Esophagus muscularis mucosa (tissue), 4 donors: ENCODE results near the gene RHCG. TPM values are rescaled to one million over a fixed set of nuclear protein-coding genes. Genes with fewer than 3 reads are reported as not detected.

ENCODE experiments used
- DNase-seq: peaks from one replicate; pipeline ENCODE4 v3.0.0-alpha.2; 2017; ENCODE audit errors: extremely low spot score
- H3K27ac ChIP-seq, 4 donors: fragments of 200-600 bp; sonication (generic); replicated peaks in 1 of 4; 1 replicate in 3 of 4; 2 replicates in 1 of 4; pipeline ENCODE4 v1.5.1; 2016 to 2019; ENCODE audit warnings: mild to moderate bottlenecking in 1 of 4
- H3K27me3 ChIP-seq, 4 donors: fragments of 200-600 bp; sonication (generic); one replicate each; pipeline versions ENCODE4 v1.5.1 to v1.6.0; 2016 to 2019
- H3K36me3 ChIP-seq, 4 donors: fragments of 200-600 bp; sonication (generic); one replicate each; pipeline ENCODE4 v1.5.1; 2016 to 2019
- H3K4me1 ChIP-seq, 4 donors: fragments of 200-600 bp; sonication (generic); one replicate each; pipeline ENCODE4 v1.5.1; 2016 to 2019
- H3K4me3 ChIP-seq, 4 donors: fragments of 200-600 bp; sonication (generic); 1 replicate in 2 of 4; 2 replicates in 2 of 4; pipeline ENCODE4 v1.5.1; 2016 to 2019; ENCODE audit warnings: mild to moderate bottlenecking in 4 of 4, moderate library complexity in 1 of 4
- H3K9me3 ChIP-seq, 4 donors: fragments of 200-600 bp; sonication (generic); 1 replicate in 3 of 4; 2 replicates in 1 of 4; pipeline ENCODE4 v1.5.1; 2016 to 2019
- EP300 ChIP-seq: sonication (generic); formaldehyde crosslinking; IDR thresholded peaks from one replicate; pipeline ENCODE4 v1.6.1; 2017; ENCODE audit warnings: antibody characterized with exemption
- POLR2A ChIP-seq: fragments of 450-650 bp; IDR thresholded peaks from one replicate; pipeline ENCODE4 v1.6.1; 2017; ENCODE audit warnings: antibody characterized with exemption, moderate library complexity, mild to moderate bottlenecking, low read depth
- POLR2AphosphoS5 ChIP-seq, 2 donors: sonication (generic); formaldehyde crosslinking; IDR thresholded peaks; one replicate each; pipeline ENCODE4 v1.6.1; 2017; ENCODE audit warnings: antibody characterized with exemption in 2 of 2
- WGBS: methylation state at CpG from one replicate; pipeline ENCODE4 v1.1.5; 2018; 5-methylcytosine and 5-hydroxymethylcytosine counted together
- intact Hi-C: fragments of 100-400 bp; cut with DNase I; formaldehyde crosslinking; loops from one replicate; pipeline ENCODE4 v1.15.1; 2023
- total RNA-seq, 4 donors: library from RNA; depleted of rRNA; stranded (reverse); fragments of >200 nt; gene quantifications; one replicate each; pipeline versions ENCODE4 v1.1.0 to v1.2.1, GENCODE V29; 2016
- TF ChIP-seq, protein P1 (sequence below), 3 experiments: fragments of 200-600 bp in 2 of 3; fragments of 450-650 bp in 1 of 3; sonication (generic) in 2 of 3; IDR thresholded peaks; one replicate each; pipeline ENCODE4 v1.5.1; 2017 to 2019; ENCODE audit warnings: antibody characterized with exemption in 3 of 3, mild to moderate bottlenecking in 2 of 3, moderate library complexity in 1 of 3

Gene RHCG
- total RNA-seq, 4 donors from 2014 or later = 1.2 TPM; not detected in 3

DNA sequence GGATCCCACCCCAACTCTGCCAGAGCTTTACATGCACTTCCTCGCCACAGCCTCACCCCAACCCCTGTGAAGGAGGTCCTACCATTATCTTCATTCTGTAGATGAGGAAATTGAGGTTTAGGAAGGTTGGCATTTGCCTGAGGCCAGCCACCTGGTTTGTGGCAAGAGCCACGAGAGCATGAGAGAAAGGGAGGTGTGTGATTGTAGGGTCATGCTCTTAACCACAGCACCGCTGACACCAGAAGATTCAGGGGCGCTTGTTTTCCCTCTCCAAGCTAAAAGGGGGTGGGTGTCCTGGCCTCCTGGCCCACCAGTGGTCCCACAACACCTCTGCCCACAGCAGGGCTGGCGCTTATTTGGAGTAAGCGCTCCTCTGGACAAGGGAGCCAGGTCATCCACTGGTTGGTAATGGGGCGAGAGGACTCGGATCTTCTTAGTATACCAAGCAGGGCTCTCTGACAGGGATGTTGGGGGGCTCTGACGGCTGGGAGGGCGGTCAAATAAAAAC, 691 bp downstream of the RHCG start:
- Histone ChIP-seq H3K27me3 (peaks cover 0 to 84% (median 23%) of the 10 kb centered on the region in 4 donors), H3K4me3 (peak overlapping the region in 1 of 4 donors; percentile 34), H3K4me1 (peaks cover 3 to 13% (median 8%) of the 10 kb centered on the region in 4 donors), H3K9me3 (no peaks in the 10 kb centered on the region), H3K36me3 (no peaks in the 10 kb centered on the region), H3K27ac (no peak overlapping the region)
- intact Hi-C loops = no loop called here
- DNase-seq = no peak
- WGBS = 76% methylated on average over 6 of the region's 10 CpGs
- TF ChIP-seq POLR2A (no peak), POLR2AphosphoS5 (IDR thresholded peaks at IDR 0.05) (no peak), EP300 (no peak)
- TF ChIP-seq, protein P1, sequence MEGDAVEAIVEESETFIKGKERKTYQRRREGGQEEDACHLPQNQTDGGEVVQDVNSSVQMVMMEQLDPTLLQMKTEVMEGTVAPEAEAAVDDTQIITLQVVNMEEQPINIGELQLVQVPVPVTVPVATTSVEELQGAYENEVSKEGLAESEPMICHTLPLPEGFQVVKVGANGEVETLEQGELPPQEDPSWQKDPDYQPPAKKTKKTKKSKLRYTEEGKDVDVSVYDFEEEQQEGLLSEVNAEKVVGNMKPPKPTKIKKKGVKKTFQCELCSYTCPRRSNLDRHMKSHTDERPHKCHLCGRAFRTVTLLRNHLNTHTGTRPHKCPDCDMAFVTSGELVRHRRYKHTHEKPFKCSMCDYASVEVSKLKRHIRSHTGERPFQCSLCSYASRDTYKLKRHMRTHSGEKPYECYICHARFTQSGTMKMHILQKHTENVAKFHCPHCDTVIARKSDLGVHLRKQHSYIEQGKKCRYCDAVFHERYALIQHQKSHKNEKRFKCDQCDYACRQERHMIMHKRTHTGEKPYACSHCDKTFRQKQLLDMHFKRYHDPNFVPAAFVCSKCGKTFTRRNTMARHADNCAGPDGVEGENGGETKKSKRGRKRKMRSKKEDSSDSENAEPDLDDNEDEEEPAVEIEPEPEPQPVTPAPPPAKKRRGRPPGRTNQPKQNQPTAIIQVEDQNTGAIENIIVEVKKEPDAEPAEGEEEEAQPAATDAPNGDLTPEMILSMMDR (IDR thresholded peaks at IDR 0.05) = no peak

DNA sequence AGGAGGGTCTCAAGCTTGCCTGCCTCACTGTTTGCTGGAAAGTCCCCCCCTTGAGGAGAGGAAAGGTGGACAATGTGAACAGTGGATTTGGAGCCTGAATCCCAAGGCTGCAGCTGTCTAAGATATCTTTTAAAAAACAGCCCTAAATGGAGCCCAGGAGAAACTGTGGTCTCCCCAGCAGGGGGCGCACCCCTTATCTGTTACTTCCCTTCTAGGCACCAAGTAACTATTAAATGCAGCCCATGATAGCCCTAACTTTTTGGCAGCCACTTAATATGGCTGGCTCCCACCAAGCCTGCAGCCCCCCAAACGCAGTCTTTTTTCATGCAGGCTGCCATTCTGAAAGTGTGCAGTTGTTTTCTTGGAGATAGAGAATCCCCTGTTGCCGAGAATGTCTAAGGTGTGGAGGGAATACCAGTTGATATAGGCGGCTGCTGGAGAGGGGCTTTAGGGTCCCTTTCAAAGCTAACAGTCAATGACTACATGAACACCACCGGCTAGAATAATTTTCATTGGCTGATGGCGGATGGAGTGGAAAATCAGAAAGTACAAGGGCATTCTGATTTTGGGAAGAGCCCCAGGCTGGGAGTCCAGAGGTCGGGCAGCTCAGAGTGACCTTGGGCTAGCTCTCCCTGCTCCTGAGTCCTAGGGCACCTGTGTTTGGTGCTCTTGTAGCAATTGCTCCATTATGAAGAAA, 1.3 kb downstream of the RHCG start:
- WGBS = 82% methylated on average over 7 of the region's 7 CpGs
- intact Hi-C loops = no loop called here
- DNase-seq = no peak
- Histone ChIP-seq H3K27me3 (peaks cover 0 to 85% (median 23%) of the 10 kb centered on the region in 4 donors), H3K36me3 (no peaks in the 10 kb centered on the region), H3K9me3 (no peaks in the 10 kb centered on the region), H3K27ac (no peak overlapping the region), H3K4me3 (no peak overlapping the region), H3K4me1 (peaks cover 3 to 13% (median 8%) of the 10 kb centered on the region in 4 donors)
- no peak for TF ChIP-seq EP300
- TF ChIP-seq, protein P1 (IDR thresholded peaks at IDR 0.05) = peak in 1 of 3 experiments; percentile 13

DNA sequence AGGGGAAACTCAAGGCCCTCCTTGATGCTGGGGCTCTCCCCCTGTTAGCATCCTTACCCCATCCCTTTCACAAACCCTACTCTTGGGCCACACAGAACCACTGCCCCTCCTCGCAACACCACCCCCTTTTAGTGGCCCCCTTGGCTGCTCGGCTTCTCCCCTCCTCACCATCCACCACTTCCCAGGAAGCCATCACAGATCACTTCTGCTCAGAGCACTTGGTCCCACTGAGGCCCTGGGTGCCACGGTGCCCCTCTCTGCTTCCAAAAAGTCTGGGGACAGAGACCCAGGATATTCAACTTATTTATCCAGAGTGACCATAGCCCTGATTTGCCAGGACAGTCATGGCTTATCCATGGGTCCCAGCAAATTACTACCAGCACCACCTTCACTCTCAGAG, 2.4 kb downstream of the RHCG start:
- 88% methylated on average over 3 of the region's 3 CpGs for WGBS
- intact Hi-C loops = no loop called here
- TF ChIP-seq EP300 (no peak), POLR2A (no peak), POLR2AphosphoS5 (IDR thresholded peaks at IDR 0.05) (no peak)
- TF ChIP-seq, protein P1 (IDR thresholded peaks at IDR 0.05) = no peak
- Histone ChIP-seq H3K4me3 (no peak overlapping the region), H3K9me3 (no peaks in the 10 kb centered on the region), H3K27ac (no peak overlapping the region), H3K36me3 (no peaks in the 10 kb centered on the region), H3K4me1 (peaks cover 3 to 13% (median 8%) of the 10 kb centered on the region in 4 donors), H3K27me3 (peaks cover 0 to 78% (median 22%) of the 10 kb centered on the region in 4 donors)
- DNase-seq = no peak

DNA sequence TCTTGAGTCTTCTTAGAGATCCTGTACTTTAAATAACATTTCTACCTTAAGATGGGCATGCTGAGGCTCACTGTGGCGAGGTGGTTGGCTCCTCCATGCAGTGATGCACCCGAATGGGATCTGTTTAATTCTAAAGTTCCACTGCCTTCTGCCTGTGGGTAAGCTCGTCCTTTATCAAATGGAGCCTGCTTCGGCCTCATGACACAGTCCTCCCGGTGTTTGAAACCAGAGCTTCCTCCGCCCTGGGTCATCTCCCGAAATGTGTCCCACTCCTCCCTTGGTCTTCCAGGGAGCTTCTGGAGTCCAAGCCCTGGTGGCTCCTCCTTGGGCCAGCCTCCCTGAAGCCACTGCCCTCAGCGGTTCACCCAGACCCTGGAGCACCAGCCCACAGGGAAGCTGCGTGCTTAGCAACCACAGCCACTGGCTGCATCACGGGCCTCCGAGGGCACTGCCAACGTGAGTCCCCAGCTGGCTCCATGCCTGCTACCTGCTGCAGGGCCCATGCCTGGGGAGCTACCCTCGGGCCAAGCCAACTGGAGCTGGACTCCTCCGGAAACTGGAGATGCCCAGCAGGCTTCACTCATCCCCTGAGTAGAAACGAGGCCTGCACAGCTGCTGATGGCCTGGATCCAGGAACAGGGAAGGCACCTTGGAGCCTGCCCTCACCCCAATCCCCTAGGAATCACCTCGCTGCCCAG, 3.3 kb downstream of the RHCG start:
- TF ChIP-seq POLR2AphosphoS5 (IDR thresholded peaks at IDR 0.05) (no peak), POLR2A (no peak), EP300 (no peak)
- TF ChIP-seq, protein P1 (IDR thresholded peaks at IDR 0.05) = no peak
- Histone ChIP-seq H3K4me1 (peaks cover 3 to 13% (median 8%) of the 10 kb centered on the region in 4 donors), H3K36me3 (no peaks in the 10 kb centered on the region), H3K9me3 (no peaks in the 10 kb centered on the region), H3K27me3 (peaks cover 0 to 71% (median 21%) of the 10 kb centered on the region in 4 donors), H3K4me3 (no peak overlapping the region), H3K27ac (no peak overlapping the region)
- DNase-seq = no peak
- intact Hi-C loops = no loop called here
- WGBS = 86% methylated on average over 7 of the region's 16 CpGs
